DMS53 treated with DMSO at 0.1 percent for 48 hours (cell line): ENCODE results near the gene OSER1.
"Not testable (repeated sequence)": the region's sequence is repeated elsewhere in the genome, so short reads cannot be mapped to it uniquely, and the experiment has no call there.

ENCODE experiments used
- DNase-seq: peaks from one replicate; lab custom pipeline; 2025; ENCODE audit not compliant: unreplicated experiment; lab: John Stamatoyannopoulos, UW

The OSER1 gene

DNA sequence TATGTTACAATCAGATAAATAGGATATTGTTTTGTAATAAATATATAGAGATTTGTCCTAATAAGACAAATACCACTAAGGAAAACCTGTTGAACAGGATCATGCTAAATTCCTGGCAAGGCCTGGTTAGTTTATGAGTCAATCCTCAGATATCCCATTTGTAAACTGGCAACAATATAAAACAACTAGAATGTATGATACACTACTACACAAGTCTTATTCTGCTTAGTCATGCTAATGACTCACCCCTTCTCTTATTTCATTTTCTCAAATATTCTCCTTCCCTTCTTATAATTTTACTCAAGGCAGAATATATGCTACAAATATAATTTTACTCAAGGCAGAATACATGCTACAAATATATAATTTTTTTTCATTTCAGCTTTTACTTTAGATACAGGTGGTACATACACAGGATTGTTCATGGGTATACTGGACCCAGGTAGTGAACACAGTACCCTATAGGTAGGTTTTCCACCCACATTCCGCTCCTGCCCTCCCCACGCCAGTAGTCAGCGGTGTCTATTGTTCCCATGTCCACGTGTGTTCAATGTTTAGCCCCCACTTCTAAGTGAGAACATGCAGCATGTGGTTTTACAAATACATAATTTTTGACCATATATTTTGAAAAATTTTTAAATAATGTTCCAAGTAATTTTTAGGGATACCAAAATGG is 6.3 kb downstream of the OSER1 start:
- DNase-seq, result peak; percentile 91

DNA sequence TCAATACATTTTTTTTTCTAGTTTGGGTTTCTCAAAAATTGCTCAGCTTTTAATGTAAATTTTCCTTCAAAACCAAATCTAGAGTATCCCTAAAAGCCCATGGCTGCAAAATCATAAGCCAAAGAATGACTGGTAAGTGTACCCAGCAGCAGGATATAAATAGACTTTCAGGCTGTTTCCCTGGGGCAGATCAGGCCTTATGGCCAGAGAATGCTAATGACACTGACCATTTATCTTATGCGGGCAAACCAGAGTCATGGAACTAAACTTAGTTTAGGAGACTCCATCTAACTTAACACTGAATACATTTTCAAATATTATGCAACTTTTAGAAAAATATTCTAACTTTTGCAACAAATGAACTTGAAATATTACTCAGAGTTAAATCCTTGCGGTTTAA is 7.4 kb downstream of the OSER1 start:
- no peak for DNase-seq

DNA sequence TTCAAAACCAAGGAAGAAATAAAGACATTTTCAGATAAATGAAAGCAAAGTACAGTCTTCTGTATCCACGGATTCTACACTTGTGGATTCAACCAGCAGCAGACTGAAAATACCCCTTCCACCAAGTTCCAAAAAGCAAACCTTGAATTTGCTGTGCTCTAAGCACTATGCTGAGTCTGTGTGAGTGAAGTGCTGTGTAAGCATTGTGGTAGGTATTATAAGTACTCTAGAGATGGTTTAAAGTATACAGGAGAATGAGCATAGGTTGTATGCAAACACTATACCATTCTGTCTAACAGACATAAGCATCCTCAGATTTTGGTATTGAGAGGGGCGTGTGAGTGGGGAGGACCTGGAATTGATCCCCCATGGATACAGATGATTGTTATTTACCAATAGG is 9.6 kb downstream of the OSER1 start:
- no peak for DNase-seq

DNA sequence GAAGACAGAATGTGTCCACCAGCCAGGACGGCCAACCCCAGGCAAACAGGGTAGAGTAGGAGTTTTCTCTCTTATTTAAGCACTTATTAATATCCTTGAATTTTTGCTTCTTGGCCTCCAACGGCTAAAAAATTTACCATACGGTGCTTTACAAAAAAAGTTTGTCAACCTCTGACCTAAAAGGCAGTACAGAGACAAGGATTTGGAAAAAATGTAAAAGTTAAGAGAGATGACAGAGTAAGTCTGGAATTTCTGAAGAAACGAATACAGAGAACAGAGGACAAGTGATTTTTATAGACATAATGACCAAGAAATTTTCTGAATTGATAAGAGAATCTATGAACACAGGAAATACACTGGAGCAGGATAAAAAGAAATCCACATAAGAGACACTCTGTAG is 10.2 kb downstream of the OSER1 start:
- no peak for DNase-seq

DNA sequence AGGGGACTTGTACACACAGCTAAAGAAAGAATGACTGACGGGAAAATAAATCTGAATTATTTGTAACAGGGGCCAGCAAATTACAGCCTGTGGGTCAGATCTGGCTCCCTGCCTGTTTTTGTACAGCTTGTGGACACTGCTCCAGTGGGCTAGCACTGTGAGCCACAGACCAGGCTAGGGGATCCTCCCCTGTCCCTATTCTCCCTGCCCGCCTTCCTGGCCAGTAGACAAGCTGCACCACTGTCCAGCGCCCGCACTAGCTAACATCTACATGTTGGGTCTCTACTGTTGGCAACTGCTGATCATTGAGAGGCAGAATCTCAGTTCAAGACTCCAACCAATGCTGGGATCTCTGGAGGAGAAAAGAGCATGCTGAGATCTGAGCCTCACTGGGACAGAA is 10.7 kb downstream of the OSER1 start:
- DNase-seq, result no peak

DNA sequence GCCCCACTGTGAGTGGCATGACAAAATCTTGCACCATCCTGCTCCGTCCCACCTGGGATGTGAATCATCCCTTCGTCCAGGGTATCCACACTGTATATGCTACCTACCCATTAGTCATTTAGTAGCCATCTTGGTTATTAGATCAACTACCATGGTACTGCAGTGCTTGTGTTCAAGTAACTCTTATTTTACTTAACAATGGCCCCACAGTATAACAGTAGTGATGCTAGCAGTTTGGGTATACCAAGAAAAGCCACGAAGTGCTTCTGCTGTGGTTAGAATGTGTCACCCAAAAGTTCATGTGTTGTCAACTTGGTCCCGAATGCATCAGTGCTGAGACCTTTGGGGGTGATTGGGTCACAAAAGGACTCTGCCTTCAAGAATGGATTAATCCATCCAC is 11.7 kb downstream of the OSER1 start:
- no peak for DNase-seq

DNA sequence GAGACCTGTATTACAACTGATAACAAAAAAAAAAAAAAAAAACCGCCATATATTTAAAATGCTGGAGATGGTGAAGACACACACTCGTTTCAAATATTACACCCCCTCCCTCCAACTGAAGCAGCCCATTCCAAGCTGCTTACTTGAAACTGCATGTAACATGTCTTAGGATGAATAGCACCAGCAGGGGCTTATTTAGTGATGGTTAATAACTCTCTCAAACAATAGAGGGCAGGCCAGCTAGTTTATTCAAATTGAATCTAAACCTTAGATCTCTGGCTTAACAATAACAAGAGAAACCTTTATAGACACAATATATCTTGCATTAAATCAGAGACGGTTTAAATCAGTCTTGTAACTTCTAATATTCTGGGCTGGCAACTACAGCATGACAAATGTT is 14.3 kb downstream of the OSER1 start:
- DNase-seq, result no peak

DNA sequence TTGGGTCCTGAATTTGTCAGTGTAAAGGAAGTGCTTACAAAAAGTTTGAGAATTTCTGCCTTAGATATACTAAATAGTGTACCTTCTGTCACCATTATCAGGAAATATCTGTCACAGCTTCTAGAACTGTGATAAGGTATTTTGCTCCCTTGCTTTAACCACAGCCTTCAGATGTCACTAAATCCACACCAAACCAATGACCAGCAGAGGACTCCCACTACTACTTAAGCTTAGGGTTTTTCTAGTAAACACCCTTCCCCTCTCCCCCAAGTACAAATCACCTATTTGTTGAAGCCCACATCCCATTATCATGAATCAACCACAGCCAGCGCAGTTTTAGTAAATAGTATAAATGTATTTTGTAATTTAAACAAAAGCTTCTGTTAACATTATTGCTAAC is 15.0 kb downstream of the OSER1 start:
- DNase-seq, result no peak

DNA sequence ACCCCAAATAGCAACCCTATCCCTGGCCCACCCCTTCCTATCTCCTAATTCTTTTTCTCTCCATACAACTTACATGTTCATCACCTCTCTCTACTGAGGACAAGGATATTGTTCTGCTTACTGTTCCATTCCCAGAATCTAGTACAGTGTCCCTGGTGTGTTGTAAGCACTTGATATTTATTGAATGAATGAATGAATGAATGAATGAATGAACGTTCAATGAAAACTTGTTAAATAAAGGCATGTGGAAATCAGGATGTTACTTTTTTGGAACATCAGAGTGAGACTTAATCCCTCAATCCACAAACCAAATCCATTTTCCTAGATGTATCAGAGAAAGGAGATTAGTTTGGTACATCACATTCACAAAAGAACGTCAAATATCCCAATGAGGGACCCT is 16.8 kb downstream of the OSER1 start:
- no peak for DNase-seq

DNA sequence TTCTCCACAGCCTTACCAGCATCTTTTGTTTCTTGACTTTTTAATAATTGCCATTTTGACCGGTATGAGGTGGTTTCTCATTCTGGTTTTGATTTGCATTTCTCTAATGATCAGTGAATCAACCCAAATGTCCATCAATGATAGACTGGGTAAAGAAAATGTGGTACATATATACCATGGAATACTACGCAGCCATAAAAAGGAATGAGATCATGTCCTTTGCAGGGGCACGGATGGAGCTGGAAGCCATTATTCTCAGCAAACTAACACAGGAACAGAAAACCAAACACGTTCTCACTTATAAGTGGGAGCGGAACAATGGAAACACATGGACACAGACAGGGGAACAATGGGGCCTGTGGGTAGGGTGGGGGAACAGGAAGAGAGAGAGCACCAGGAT is 18.9 kb downstream of the OSER1 start:
- not testable (repeated sequence) for DNase-seq

DNA sequence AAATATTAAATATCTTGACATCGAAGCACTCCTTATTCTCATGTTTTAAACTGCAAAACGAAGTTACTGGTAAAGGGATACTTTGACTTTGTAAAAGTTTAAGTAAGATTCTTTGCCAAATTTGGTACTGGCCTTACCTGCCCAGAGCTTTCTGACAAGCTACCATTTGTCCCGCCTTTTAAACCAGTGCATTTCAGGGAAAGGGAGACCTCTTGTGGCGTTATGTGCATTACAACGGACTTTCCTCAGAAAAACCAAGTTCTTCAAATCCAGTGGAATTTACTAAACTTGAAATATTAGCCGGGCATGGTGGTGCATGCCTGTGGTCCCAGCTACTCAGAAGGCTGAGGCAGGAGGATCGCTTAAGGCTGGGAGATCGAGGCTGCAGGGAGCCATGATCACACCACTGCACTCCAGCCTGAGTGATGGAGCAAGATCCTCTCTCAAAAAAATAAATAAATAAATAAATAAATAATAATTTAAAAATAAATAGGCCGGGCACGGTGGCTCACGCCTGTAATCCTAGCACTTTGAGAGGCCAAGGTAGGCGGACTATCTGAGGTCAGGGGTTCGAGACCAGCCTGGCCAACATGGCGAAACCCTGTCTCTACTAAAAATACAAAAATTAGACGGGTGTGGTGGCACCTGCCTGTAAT is 20.2 kb downstream of the OSER1 start:
- peak; percentile 75 for DNase-seq

DNA sequence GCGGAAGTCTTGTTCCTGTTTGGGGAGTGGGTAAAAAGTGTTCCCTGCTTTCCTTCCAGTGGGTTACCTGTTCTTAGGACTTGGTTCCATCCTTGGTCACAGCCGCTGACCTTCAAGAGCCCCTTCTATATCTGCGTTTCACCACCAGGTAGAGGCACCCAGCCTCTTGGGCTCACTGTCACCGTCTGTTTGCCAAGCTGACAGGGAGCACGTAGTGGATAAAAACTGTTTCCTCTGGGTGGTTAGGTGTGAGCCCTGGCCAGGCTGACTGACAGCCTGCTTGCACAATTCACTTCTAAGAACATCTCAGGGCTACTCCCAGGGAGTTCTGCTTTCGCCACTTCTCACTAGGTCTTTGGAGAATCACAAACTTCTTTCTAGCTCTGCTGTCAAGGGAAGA is 21.8 kb downstream of the OSER1 start:
- DNase-seq, result no peak

DNA sequence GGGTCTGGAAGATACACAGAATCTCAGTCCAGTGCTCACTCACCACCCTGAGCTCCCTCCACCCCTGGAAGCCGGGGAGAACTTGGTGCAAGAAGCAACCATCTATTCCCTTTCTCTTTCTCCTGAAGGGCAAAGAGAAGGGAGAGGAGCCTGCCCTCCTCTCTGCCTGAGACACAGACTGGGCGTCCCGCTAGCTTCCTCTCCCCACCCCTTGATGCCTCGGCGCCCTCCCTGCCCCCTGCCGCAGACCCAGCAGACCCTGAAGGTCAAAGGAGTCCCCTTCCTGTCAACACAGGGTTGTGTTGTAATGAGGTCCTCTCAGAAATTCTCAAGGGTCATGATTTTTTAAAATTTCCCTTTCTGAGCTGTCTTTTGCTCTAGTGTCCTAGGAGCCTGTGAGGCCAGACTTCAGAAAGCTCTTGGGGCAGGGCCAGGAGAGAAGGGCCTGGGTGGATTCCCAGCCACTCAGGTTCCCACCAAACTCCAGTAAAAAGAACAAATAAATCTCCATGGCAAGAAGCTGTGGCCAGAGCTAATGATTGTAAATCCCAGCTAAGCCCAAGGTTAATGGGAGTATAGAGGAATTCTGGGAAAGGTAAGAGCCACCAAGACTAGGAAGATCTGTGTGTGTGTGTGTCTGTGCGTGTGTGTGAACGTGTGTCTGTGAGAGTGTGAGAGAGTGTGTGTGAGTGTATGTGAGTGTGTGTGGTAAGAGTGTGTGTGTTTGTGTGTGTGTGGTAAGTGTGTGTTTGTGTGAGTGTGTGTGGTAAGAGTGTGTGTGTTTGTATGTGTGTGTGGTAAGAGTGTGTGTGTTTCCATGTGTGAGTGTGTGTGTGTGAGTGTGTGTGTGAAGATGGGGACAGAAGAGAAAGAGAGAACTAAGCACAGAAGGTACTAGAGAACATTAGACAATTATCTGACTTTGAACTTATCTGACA is 22.5 kb downstream of the OSER1 start:
- no peak for DNase-seq

DNA sequence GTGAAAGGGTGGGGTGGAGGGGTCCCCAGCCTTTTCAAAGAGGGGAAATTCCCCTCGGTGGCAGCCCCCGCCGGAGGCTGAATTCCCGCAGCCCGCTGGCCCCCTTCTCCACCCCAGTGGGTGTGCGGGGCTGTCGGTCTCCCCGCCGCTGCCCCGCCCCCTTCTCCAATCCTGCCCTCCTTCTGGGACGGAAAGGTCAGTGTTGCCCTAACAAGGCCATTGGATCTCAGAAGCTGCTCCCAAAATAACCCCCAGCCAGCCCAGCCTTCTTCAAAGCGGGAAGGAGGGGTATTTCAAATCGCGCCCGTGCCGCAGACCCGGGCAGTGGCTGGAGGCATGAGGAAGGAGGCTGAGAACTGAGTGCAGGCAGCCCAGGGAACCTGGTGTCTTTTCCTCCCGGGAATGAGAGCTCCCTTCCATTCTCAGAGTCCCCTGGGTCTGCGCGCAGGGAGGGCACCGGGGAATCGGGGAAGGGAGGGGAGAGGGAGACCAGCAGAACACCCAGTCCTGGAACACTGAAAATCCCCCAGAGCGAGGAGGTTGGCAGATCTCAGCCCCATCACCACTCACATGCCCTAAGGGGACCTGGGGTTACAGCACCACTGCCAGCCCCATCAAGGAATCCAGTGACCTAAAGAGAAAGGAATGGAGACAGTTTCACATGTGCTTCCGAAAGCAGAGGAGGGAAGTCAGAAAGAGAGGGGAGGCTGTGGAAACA is 23.4 kb downstream of the OSER1 start, which contains the start of gene JPH2:
Gene JPH2 (minus strand): TSS at position 135 of the 718 bp plus-strand sequence. CDS start 483 bp downstream, outside the sequence.
- no peak for DNase-seq

DNA sequence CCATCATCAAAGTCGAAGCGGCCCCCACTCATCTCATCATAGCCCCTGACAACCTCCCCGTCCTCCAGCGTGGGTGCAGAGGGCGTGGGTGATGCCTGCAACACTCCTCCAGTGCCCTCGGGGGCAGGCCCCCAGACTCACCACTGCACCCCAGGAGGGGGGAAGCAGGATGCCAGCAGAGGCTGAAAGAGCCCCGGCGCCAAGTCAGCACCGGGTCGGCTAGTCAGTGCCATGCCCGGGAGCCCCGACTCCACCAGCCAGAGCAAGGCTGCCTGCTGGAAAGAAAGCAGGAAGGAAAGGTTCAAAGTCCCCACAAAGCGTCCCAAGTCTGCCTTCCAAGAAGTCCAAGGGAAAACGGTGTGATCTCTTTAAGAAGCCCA is 23.9 kb downstream of the OSER1 start:
- DNase-seq, result no peak

DNA sequence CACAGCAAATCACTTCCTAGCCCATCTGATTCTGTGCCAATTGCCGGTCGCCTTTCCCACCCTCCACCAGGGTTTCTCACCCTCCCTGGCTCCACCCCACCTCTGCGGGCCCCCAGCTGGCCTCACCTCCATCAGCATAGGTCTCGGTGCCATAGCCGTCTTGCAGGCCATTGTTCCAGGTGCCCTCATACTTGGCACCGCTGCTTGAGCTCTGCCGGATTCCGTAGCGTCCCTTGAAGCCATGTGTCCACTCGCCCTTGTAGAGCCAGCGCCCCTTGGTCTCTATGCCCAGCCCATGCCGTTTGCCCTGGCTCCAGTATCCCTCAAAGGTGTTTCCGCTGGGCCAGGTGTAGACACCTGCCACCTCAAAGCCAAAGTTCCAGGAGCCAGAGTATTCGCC is 24.4 kb downstream of the OSER1 start:
- DNase-seq, result no peak

DNA sequence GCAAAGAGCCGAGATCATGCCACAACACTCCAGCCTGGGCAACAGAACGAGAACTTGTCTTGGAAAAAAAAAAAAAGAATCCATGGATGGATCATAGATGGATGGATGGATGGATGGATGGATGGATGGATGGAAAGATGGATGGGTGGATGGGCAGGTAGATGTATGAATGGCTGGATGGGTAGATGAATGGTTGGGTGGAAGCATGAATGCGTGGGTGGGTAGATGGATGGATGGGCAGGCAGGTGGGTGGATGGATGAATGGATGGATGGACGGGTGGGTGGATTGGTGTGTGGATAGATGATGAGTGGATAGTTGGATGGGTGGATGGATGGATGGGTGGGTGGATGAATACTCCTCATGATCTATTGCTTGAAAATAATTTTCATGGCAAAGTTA is 25.0 kb downstream of the OSER1 start:
- no peak for DNase-seq

DNA sequence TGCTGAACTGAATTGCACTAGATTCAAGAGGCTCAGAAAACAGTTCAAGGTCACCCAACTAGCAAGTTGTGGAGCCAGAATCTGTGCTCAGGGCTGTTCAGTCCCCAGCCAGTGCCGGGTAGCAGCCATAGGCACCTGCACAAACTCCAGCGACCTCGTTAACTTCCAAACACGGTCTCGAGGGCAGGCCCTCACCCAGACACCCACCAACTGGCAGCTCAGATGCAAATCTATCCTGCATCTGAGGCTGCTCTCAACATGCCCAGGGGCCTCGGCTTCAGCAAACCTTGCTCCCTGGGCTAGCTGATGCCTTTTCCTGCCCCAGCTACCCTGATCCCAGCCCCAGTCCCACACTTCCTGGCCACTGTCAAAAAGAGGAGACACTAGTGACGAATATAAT is 27.3 kb downstream of the OSER1 start:
- no peak for DNase-seq

DNA sequence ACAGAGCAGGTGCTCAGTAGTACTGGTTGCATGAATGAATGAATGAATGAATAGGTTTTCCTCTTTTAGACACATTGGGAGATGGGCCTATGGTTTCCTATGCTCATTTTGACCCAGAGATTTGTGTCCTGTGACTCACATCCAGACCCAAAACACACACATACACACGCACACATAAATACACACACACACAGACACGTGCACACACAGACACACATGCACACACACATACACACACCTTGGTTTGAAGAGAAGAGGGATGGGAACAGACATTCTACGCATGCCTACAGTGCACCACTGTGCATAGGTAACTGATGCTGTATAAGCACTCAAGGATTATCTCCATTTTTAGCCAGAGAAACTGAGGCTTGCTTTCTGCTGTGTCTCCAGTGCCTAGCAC is 27.7 kb downstream of the OSER1 start:
- DNase-seq, result no peak

DNA sequence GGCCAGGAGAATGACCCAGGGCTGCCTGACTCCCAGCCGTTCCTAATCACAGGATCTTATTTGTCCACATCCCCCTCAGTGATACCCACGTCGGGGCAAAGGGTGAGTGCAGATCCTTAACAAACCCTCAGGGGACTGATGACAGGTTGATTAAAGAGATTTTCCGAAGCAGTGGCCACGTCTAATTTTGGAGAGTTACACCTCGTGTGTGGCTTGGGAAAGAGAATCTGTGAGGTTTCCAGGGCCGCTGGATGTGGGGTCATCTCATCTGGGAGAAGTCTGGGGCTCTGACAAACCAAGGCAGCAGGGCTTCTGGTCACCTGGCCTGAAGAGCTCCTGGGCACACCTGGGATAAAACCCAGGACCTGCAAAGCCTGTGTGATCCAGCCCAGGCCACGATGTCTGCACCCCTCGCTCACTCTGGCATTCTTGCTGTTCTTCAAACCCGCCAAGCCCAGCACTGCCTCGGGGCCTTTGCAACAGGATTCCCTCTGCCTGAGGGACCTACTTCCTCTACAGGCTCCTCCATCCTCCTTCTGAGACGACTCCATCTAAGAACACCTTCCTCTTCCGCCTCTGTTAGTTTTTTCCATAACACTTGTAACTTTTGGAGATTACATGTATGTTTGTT is 28.3 kb downstream of the OSER1 start:
- no peak for DNase-seq

DNA sequence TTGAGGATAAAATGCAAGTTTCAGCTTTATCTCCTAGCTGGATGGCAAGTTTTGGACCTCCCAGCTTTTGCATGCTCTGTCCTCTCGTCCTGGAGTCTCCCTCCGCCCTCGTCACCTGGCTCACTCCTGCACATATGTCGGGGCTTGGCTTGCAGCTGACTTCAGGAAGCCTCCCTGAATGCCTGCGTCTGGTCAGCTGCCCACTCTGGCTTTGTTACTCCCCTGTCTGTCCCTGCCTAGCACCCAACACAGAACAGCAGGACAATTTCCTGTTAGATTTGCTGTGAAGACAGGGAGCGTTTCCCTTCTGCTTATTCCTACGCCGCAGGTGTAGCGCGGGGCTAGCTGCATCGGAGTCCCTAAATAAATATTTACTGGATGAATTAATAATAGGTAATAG is 29.0 kb downstream of the OSER1 start:
- DNase-seq, result no peak
